ENCODE measurements around the gene PDF.
A peak's percentile ranks its signal among the peaks of the same experiment; 100 is the strongest.
"Not testable (repeated sequence)": the region's sequence is repeated elsewhere in the genome, so short reads cannot be mapped to it uniquely, and the experiment has no call there.

The PDF gene

DNA sequence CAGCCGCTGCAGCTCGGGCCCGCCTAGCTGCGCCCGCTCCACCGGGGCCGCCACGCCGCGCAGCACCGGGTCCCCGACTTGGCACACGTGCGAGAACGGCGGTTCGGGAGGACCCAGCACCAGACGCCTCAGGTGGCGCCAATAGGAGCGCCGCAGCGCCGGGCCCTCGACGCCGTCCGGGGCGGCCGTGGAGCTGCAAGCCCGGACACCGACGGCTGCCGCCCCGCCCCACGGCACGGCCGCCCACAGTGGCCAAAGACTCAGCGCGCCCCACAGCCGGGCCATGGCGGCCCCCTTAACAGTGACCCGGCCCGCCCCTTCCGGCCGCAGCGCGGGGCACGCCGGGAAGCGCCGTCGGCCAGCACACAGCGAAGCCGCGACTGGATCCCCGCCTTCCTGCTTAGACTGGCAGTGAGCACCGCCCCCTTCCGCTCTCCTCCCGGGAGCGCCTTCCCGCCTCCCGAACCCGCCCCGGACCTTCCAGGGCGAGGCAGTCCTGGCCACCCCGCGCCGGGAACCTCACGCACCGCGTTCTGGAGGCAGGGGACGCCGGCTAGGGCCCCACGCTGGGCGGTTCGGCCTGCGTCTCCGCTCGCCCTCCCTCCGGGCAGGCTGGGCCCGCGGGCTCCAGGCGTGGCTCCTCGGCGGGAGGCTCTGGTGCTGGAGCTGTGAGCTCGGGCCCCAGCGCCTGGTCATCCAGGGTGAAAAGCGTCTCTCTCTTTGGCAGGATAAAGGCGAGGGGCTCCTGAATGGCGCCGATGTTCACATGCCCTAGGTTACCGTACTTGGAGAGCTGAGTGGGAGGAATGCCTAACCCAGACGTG, at the start of gene PDF:
Gene PDF (minus strand): TSS at position 303 of the 824 bp plus-strand sequence. CDS start 18 bp downstream, at position 285.
- peak; percentile 80 for DNase-seq

GRCh38 chr16:69378760-69379159, 48.4 kb upstream of the PDF start:
- DNase-seq: no peak

DNA sequence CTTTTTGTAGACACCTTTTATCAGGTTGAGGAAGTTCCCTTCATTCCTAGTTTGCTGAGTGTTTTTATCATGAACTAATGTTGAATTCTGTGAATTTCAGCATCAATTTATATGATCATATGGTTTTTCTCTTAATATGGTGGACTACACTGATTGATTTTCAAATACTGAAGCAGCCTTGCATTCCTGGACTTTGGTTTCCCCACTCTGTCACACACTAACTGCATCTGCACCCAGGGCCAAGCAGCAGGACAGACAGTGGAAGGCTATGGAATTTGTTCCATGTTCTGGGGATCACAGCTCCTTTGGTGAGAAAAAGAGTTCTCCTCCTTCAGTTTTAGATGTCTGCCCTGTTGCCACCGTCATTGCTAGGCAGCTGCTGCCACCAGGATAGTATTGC, 47.6 kb upstream of the PDF start:
- no peak for DNase-seq

GRCh38 chr16:69376393-69377059, 46.1 kb upstream of the PDF start:
- DNase-seq: no peak

- DNase-seq: no peak
These were observed 42.6 kb upstream of the PDF start for GRCh38 chr16:69373019-69373418.

DNA sequence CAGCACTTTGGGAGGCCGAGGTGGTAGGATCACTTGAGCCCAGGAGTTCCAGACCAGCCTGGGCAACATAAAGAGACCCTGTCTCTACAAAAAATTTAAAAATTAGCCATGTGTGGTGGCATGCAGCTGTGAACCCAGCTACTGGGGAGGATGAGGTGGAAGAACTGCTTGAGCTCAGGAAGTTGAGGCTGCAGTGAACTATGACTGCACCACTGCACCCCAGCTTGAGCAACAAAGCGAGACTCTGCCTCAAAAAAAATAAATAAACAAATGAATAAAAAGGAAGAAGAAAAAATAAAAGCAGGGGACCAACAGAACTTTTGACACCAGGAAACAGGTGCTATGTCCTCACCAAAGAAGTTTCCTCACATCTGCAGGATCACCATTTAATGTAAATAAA, 41.2 kb upstream of the PDF start:
- no peak for DNase-seq

GRCh38 chr16:69368866-69369265, 38.5 kb upstream of the PDF start:
- DNase-seq: no peak

GRCh38 chr16:69367980-69368379, 37.6 kb upstream of the PDF start:
- DNase-seq: no peak

GRCh38 chr16:69366431-69366830, 36.0 kb upstream of the PDF start:
- no peak for DNase-seq

GRCh38 chr16:69365901-69366300, 35.5 kb upstream of the PDF start:
- no peak for DNase-seq

DNA sequence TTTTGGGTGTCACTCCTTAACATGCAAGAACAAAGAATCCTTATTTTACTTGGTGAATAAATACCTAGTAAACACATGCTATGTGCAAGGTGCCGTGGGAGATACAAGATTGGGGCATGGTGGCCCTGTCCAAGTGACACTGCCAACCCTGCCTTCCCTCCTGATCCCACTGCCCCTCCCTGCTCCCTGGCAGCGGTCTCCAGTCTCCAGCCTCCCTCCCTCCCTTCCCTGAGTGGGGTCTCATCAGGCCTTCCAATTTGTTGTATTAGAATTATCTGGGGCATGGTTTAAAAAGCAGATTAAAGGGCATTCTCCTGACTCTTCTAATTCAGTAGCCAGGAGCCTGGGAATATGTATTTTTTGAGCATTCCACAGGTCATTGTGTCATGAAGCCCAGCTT, 33.7 kb upstream of the PDF start:
- no peak for DNase-seq

- DNase-seq: no peak
These were observed 32.9 kb upstream of the PDF start for GRCh38 chr16:69363281-69363717.

GRCh38 chr16:69360070-69360469, 29.7 kb upstream of the PDF start:
- not testable (repeated sequence) for DNase-seq

- DNase-seq: no peak
These were observed 21.1 kb upstream of the PDF start, which contains the start of gene TMED6 for GRCh38 chr16:69351309-69352027. TMED6 (minus strand) TSS chr16:69351786; CDS start chr16:69351753, 33 bp downstream.

GRCh38 chr16:69350536-69351133, 20.2 kb upstream of the PDF start:
- no peak for DNase-seq

DNA sequence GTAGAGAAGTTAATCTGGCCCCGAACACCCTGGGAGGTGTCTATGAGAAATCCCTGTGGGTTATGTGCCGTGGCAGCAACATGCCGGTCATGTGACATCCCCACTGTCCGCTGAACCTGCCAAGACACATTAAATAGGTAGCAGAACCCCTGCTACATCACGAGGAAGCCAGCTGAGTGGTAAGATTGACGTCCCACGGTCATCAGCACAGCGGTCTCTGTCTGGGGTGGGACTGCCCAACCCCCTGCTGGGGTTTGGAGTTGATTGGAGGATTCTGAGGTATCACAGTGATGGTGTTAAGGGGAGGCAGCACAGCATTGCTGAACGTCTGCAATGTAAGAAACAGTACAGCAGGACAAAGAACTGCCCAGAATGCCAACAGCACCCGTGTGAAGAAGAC, 19.1 kb upstream of the PDF start:
- no peak for DNase-seq

- DNase-seq: no peak
These were observed 17.8 kb upstream of the PDF start for GRCh38 chr16:69348222-69348621.

DNA sequence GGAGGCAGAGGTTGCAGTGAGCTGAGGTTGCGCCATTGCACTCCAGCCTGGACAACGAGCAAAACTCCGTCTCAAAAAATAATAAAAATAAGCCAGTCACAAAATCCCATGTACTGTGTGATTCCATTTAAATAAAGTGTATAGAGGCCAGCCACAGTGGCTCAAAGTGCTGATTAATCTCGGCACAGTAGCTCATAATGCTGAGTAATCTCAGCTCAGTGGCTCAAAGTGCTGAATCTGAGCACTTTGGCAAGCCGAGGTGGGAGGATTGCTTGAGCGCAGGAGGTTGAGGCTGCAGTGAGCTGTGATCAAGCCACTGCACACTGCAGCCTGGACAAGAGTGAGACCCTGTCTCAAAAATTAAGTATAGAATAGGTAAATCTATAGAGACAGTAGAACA, 16.3 kb upstream of the PDF start:
- DNase-seq: no peak

GRCh38 chr16:69345923-69346322, 15.5 kb upstream of the PDF start:
- no peak for DNase-seq

GRCh38 chr16:69344171-69344570, 13.8 kb upstream of the PDF start:
- DNase-seq: no peak

DNA sequence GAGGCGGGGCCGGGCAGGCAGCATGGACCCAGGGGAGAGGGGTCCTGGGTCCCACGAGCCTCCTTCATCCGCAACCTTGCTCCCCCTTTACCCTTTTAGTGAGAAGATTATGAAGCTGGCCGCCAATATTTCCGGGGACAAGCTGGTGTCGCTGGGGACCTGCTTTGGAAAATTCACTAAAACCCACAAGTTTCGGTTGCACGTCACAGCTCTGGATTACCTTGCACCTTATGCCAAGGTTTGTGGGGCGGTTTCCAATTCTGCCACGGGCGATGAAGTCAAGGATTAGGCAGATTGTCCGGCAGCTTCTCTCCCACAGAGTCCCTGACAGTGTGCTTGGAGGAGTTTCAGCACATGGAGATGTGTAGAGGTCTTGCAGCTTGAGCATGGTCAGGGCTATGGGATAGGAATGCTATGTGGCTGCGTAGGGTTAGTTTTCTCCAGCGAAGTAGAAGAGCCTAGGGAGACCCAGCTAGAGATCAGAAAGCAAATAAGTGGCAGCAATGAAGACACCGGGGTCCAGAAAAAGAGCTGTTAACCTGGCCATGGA, 9.8 kb upstream of the PDF start:
- no peak for DNase-seq

- DNase-seq: peak; percentile 88
These were observed 9.1 kb upstream of the PDF start, which contains the start of the genes COG8 and NIP7 for GRCh38 chr16:69339289-69340094. COG8 (minus strand) TSS chr16:69339564; CDS start chr16:69339552, 12 bp downstream. NIP7 (plus strand) TSS chr16:69339772; CDS start chr16:69339830, 58 bp downstream.

Data from NK-92 treated with Interleukin-12 subunit alpha and Interleukin-12 subunit beta, amount 100 ng/mL, for 24 hours (cell line).